Cardiac muscle cell (in vitro differentiated cells and primary cell): ENCODE measurements around the gene PRTG. TPM values are rescaled to one million over a fixed set of nuclear protein-coding genes. Genes with fewer than 3 reads are reported as not detected.

Experiments used
- DNase-seq, 2 donors: peaks; one replicate each; pipeline versions ENCODE4 v3.0.0 to v3.0.0-alpha.2; 2010 to 2017; ENCODE audit warnings: low read depth in 1 of 2, low spot score in 1 of 2
- H3K27ac ChIP-seq: fragments of 200-600 bp; sonication (generic); 2 replicates; pipeline ENCODE4 v1.5.1; 2016
- H3K27me3 ChIP-seq: fragments of 200-600 bp; sonication (generic); 2 replicates; pipeline ENCODE4 v1.6.0; 2016; ENCODE audit warnings: control low read depth
- H3K36me3 ChIP-seq: fragments of 200-600 bp; sonication (generic); 2 replicates; pipeline ENCODE4 v1.5.1; 2016; ENCODE audit warnings: control low read depth
- H3K4me1 ChIP-seq: fragments of 200-600 bp; sonication (generic); 2 replicates; pipeline ENCODE4 v1.8.1; 2017; ENCODE audit warnings: low read depth, mild to moderate bottlenecking, mixed run types
- H3K4me3 ChIP-seq: fragments of 200-600 bp; sonication (generic); 2 replicates; pipeline ENCODE4 v1.5.1; 2016; ENCODE audit warnings: mild to moderate bottlenecking
- H3K9me3 ChIP-seq: fragments of 200-600 bp; sonication (generic); 2 replicates; pipeline ENCODE4 v1.5.1; 2017; ENCODE audit warnings: low read depth, mild to moderate bottlenecking, control low read depth
- polyA plus RNA-seq: library from polyadenylated mRNA; unstranded; fragments of >200 nt; fragmentation: Nextera tagmentation; extraction: Ambion mirVana; gene quantifications from 2 replicates; pipeline ENCODE4 v1.2.1, GENCODE V29; 2016
- total RNA-seq: library from RNA; depleted of rRNA; stranded (reverse); fragments of >200 nt; gene quantifications from 2 replicates; pipeline ENCODE4 v1.2.3, GENCODE V29; 2016
- TF ChIP-seq, protein P1 (sequence below): IDR thresholded peaks from 2 replicates; pipeline ENCODE4 v1.5.1; 2012; ENCODE audit warnings: low read depth, mild to moderate bottlenecking, low read length

The PRTG gene
- total and polyA plus RNA-seq, 2 experiments from 2014 or later = 16.1 to 93.8 TPM

DNA sequence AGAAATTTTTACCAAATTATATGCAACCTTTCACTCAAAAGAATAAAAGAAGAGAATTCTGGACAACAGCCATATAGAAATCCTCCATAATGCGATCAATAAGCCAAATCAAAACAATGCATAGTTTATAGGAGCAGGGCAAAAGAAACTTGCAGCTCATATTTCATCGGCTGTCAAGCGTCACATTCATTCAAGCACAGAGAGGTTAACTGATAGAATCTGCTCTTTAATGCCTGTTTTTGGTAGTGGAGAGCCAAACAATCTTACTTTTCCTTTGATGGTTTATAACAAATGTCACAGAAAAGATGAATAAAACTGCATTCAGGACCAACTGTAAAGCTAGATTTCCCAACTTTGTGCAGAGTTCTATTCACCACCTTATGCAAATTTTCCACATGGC lies 35.4 kb downstream of the PRTG start:
- no peak for DNase-seq
- TF ChIP-seq, protein P1, sequence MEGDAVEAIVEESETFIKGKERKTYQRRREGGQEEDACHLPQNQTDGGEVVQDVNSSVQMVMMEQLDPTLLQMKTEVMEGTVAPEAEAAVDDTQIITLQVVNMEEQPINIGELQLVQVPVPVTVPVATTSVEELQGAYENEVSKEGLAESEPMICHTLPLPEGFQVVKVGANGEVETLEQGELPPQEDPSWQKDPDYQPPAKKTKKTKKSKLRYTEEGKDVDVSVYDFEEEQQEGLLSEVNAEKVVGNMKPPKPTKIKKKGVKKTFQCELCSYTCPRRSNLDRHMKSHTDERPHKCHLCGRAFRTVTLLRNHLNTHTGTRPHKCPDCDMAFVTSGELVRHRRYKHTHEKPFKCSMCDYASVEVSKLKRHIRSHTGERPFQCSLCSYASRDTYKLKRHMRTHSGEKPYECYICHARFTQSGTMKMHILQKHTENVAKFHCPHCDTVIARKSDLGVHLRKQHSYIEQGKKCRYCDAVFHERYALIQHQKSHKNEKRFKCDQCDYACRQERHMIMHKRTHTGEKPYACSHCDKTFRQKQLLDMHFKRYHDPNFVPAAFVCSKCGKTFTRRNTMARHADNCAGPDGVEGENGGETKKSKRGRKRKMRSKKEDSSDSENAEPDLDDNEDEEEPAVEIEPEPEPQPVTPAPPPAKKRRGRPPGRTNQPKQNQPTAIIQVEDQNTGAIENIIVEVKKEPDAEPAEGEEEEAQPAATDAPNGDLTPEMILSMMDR = no peak
- Histone ChIP-seq H3K4me3 (no peak overlapping the region), H3K4me1 (peaks cover 26% of the 10 kb centered on the region), H3K27ac (peak overlapping the region; percentile 63), H3K27me3 (no peaks in the 10 kb centered on the region), H3K36me3 (no peaks in the 10 kb centered on the region), H3K9me3 (no peaks in the 10 kb centered on the region)

DNA sequence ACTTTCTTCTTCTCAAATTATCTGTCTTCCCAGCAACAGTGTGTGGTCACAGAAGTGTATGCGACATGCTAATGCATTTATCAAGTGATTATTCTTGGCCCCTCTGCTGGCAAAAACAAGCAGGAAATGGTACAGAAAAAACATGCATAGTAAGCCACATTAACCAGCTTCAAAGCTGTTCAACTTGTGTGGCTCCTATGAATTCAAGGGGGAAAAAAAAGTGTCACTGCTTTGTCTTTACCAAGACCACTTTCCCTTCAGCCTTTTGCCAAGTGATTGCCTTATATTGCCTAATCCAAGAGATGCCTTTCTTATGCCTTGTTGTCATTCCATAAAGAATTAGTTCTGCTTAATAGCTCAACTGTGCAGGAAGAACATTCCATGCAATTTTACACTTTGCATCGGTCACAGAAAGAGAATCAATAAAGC lies 39.1 kb downstream of the PRTG start:
- no peaks in the 10 kb centered on the region for H3K9me3 ChIP-seq

DNA sequence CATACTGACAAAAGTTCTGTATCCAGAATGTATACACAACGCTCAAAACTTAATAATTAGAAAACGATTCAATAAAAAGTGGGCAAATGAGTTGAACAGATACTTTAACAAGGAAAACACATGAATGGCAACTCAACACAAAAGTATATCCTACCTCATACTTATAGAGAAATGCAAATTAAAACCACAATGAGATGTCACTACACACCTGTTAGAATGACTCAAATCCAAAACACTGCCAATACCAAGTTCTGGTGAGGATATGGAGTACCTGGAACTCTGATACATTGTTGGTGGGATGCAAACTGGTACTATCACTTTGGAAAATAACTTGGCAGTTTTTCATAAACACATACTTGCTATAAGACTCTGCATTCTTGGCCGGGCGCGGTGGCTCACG lies 42.1 kb downstream of the PRTG start:
- no peaks in the 10 kb centered on the region for H3K36me3 ChIP-seq
- H3K9me3 ChIP-seq = no peaks in the 10 kb centered on the region
- H3K27me3 ChIP-seq = no peaks in the 10 kb centered on the region
- TF ChIP-seq, protein P1 = no peak
- H3K4me3 ChIP-seq = no peak overlapping the region
- peaks cover 24% of the 10 kb centered on the region for H3K4me1 ChIP-seq
- H3K27ac ChIP-seq = no peak overlapping the region
- no peak for DNase-seq

More for the DNA sequence above, 39.1 kb downstream of the PRTG start:
- Histone ChIP-seq H3K27me3 (no peaks in the 10 kb centered on the region), H3K4me1 (peaks cover 28% of the 10 kb centered on the region), H3K36me3 (no peaks in the 10 kb centered on the region), H3K27ac (peak overlapping the region; percentile 68), H3K4me3 (no peak overlapping the region)
- DNase-seq = peak in 1 of 2 donors; percentile 34
- TF ChIP-seq, protein P1 = no peak

DNA sequence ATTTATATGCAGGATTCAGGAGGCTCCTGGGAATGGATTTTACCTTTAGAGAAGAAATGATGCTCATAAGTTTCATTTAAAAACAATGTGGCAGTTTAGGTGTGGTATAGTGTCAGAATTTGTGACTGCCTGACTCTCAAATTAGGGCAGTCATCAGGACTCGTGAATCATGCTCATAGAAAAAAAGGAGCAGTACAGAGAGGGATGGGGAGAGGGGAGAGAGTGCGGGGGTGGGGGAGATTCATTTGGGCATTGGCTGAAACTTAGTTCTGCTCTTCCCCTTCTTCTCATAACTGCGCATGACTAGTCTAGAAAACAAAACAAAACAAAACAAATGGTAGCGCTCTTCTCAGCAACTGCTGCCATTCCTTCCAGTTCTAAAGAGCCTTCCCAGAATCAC lies 44.3 kb downstream of the PRTG start:
- no peak for DNase-seq
- Histone ChIP-seq H3K27me3 (no peaks in the 10 kb centered on the region), H3K9me3 (no peaks in the 10 kb centered on the region), H3K4me1 (peaks cover 40% of the 10 kb centered on the region), H3K27ac (no peak overlapping the region), H3K36me3 (no peaks in the 10 kb centered on the region), H3K4me3 (no peak overlapping the region)
- TF ChIP-seq, protein P1 = no peak

DNA sequence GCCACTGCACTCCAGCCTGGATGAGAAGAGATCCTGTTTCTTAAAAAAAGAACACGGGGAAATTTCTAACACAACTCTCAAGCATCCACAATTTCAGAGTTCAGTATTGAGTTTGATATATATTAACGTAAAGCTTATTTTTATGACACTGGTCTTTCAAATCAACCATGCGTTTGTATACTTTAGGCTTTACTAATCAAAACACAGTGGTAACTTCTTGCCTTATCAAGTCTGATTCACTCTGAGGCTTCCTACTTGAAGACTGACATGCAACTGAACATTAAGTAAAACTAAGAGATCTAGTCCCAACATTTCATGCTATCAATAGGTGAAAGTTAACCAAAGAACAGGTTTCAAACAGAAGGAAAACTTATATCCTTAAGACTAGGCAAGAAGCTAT lies 46.7 kb downstream of the PRTG start:
- H3K36me3 ChIP-seq = no peaks in the 10 kb centered on the region
- H3K27ac ChIP-seq = peak overlapping the region; percentile 66
- H3K4me1 ChIP-seq = peaks cover 33% of the 10 kb centered on the region
- no peaks in the 10 kb centered on the region for H3K9me3 ChIP-seq
- no peak overlapping the region for H3K4me3 ChIP-seq
- H3K27me3 ChIP-seq = no peaks in the 10 kb centered on the region
- TF ChIP-seq, protein P1 = no peak
- DNase-seq = no peak

DNA sequence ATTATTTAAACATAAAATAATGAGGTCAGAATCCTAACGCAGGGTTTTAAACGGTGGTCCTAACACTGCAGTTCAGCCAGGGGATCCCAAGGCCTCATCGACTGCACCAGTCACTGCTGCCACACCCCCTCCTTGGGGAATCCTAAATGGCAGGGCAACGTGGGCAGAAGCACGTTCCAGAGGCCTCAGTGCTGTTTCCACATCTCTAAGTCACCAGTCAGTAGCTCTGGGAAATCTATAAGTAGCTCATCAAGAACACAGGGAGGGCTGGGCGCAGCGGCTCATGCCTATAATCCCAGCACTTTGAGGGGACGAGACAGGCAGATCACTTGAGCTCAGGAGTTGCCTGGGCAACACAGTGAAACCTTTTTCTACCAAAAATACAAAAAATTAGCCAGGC lies 47.5 kb downstream of the PRTG start:
- Histone ChIP-seq H3K4me1 (peaks cover 33% of the 10 kb centered on the region), H3K4me3 (peak overlapping the region; percentile 15), H3K27ac (peak overlapping the region; percentile 66), H3K27me3 (no peaks in the 10 kb centered on the region), H3K36me3 (no peaks in the 10 kb centered on the region), H3K9me3 (no peaks in the 10 kb centered on the region)
- peak in 1 of 2 donors; percentile 62 for DNase-seq
- TF ChIP-seq, protein P1 = no peak
